HTR-8/SVneo (cell line): ENCODE results near the gene ATP4A.

ENCODE experiments used
- DNase-seq: peaks from one replicate; pipeline ENCODE4 v3.0.0; 2011; ENCODE audit warnings: low spot score, mixed read lengths; ENCODE audit not compliant: insufficient read length
- FAIRE-seq: peaks from 2 replicates; lab custom pipeline; 2011; peaks lifted over from hg19 to GRCh38; lab: Jason Lieb, UNC

The ATP4A gene

DNA sequence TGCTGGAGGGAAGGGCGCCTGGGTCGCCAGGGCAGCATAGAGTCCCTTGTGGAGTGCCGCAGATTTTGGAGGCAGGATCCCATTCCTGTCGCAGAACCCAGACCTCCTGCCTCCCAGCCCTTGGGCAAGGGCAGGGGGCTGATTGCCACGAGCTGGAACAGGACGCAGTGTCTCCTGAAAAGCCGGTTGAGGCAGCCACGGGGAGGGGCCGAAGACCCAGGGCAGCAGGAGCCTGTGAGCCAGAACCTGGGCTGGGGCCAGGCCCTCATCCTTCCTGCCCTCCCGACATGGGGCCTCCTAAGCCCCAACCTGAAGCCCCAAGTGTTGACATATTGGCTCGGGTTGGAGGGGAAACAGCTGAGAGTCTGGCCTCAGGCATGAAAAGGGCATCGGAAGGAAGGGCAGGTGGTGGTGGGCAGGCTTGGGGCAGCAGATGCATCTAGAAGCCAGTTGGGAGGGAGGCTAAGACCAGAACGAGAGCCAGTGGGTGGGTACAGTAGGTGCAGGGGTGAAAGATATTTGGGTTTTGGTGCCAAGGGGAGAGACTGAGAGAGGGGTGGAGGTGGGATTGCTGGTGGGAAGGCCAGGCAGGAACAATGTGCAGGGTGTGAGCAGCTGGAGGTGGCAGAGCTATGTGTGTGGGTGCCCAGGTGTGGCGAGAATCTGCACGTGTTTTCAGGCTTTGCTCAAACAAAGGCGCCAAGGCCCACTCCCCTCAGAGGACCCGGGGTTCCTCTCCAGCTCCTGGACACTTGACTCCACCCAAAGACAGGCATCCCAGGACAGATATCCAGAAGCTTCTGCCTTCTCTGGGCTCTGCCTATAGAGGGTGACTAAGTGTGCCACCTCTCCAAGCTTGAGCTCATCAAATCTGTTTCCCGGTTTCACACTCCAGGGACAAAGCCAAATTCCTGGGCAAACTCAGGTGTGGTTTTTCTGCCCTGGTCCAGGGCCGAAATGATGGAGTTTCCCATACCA is 33.9 kb downstream of the ATP4A start:
- DNase-seq (no peak), FAIRE-seq (no peak)

DNA sequence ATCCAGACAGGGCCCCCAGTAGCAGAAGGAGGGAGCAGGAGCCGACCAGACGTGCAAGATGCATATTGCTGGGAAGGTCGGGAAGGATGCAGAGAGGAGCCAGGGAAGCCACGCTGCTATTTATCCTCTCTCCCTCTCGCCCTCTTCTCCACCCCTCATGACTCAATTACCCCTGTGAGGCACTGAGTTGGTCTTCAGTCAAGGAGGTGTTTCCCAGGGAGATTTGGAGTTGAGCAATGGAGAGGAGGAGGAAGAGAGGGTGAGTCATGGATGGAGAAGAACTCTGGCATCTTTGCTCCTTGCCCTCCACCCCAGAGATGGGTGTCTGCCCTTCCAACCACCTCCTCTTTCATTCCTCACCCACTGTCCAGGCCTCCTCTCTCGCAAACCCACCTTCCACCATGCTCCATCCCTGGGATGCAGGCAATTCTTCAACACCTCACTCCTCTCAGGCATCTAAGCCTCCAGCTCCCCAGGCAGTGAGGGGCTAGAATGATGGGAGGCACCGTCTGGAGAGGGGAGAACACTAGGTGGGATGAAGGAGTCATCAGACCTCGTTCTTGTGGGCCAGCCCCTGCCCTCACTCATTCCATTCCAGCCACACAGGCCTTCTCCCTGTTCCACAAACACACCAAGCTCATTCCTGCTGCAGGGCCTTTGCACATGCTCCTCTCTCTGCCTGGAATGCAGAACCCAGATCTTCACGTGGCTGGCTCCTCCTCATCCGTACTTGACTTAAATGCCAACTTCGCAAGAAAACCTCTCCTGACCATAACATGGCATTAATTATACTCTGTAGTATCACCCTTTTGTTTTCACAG is 35.0 kb downstream of the ATP4A start, which contains the start of gene SBSN:
Gene SBSN (minus strand): TSS at position 94 of the 821 bp plus-strand sequence. CDS start 30 bp downstream, at position 64.
- FAIRE-seq, result no peak
- no peak for DNase-seq

DNA sequence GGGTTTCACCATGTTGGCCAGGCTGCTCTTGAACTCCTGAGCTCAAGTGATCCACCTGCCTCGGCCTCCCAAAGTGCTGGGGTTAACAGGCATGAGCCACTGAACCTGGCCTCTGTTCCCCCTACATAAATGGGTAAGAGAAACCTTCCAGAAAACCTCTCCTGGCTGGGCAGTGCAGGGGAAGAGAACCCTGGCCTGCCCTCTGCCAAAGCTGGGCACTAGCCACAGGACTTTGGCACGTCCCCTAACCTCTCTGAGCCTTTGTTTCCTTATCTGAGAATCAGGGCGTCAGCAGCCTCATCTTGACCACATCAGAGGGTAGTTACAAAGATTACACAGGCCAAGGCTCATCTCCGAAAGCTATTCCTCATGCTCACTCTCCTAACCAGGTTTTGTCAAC is 37.6 kb downstream of the ATP4A start:
- DNase-seq (no peak), FAIRE-seq (no peak)

DNA sequence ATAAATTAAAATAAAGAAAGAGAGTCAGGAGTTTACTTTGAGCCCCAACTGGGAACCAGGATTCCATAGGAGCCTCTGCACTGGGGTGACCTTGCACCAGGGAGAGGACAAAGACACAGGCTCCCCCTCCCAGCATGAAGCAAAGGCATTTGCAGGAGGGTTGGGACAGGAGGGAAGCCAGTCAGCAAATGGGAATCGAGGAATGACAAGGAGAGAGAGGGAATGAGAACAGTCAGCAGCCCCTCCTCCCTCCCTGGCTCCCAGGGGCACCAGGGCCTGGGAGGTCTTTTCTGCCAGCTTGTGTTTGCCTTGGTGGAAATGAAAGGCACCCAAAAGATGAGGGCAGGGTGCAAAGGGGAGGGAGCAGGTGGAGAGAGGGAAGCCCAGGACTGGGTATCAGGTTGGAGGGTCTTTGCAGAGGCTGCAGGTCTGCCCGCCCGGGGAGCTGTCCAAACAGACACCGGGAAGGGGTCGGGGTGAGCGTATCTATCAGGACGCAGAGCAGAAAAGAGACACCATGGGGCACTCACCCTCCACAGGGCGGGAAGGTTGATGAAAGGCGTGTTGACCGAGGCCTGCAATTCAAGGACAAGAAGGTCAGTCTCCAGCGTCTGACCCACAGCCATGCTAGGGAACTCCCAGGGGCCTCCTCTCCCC is 39.1 kb downstream of the ATP4A start:
- FAIRE-seq (no peak), DNase-seq (no peak)

DNA sequence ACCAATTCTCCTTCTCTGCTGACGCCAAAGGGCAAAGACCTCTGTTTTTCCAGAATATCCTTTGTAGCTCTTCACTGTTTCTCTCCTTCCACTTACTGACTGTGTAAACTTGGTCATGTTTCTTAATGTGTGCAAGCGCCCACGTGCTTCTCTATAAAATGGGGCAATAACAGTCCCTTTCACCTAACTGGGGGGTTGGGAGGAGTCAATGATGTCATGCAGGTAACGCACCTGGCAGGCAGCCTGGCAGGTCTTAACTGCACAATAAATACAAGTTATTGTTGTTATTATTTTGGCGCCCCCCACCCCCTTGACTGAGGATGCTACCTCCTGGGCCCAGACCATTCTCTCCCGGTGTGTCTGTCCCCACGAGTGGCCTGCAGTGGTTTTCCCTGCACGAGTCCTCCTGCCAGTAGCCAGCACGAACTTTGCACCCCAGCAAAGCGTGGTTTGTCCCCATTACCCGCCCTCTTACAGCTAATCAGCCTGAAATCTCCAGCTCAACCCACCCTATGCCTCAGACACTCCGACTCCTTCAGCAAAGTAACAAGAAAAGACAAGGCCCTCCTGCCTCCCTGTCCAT is 40.6 kb downstream of the ATP4A start:
- FAIRE-seq, result no peak

DNA sequence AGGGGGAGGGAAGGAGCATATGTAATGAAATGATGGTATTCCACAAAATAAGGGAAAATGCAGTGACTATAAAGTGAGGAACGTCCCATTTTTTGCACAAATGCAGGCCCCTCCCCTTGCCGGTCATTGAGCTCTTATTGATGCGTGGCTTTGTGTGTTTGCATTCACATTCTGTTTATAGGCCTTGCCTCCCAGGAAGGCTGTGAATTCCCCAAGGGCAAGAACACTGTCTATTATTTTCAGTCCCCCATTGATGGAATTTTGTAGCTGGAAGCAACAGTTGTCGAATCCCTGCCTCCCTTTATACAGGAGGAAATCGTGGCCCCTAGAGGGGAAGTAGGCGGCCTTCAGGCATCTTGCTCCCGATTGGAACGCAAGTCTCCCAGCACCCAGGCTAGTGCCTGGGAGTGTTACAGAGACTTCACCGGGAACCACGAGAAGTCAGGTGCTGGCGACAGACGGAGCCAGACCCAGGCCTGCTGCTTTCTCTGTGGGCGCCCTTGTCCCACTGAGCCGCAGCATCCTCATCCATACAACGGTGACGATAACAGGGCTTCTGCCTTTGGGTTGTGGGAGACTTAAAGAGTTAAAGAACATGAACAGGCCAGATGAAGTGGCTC is 42.2 kb downstream of the ATP4A start:
- FAIRE-seq (no peak), DNase-seq (no peak)

More for the DNA sequence above, 40.6 kb downstream of the ATP4A start:
- no peak for DNase-seq

DNA sequence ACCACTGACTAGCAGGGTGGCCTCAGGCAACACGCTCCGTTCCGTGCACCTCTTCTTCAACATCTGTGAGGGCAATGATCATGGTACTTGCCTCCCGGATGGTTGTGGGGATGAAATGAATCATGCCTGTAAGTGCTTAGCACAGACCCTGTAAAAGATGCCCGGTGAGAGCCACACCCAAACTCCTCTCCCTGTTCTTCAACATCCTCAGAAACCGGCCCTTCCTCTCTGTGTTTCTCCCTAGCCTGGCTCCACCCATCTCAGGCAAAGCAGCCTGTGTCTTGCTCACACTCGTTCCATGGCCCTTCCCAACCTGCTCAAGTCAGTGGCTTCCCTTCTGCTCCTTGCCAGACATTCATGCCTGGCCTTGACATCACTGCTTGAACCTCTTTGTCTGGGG is 44.2 kb downstream of the ATP4A start:
- peak; percentile 60 for FAIRE-seq

DNA sequence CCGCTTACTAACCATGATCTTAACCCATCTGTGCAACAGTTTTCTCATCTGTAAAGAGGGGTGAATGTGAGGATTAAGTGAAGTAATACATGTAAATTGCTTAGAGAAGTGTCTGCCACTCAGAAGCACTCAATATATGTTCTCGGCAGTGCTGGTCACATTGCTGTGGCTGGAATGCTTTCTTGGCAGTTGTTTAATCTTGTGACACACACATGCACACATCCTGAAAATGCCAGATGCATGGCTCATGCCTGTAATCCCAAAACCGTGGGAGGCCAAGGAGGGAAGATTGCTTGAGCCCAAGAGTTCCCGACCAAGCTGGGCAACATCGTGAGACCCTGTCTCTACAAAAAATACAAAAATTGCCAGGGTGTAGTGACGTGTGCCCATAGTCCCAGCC is 45.1 kb downstream of the ATP4A start:
- peak; percentile 72 for FAIRE-seq

More for the DNA sequence above, 44.2 kb downstream of the ATP4A start:
- no peak for DNase-seq

DNA sequence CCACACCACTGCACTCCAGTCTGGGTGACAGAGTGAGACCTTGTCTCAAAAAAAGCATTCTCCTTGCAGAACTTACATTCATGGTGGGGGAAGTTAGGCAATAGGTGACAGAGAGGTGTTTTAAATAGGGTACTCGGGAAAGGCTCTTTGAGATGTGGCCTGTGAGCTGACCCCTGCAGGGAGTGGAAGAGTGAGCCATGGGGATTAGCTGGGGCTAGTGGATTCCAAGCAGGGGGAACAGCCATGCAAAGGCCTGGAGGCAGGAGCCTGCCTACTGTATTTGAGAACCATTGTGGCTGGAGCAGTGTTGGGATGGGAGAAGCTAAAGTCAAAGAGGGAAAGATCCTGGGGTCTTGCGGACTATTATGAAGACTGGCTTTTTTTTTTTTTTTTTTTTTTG is 46.1 kb downstream of the ATP4A start:
- DNase-seq (no peak), FAIRE-seq (no peak)

More for the DNA sequence above, 45.1 kb downstream of the ATP4A start:
- DNase-seq, result peak; percentile 57

DNA sequence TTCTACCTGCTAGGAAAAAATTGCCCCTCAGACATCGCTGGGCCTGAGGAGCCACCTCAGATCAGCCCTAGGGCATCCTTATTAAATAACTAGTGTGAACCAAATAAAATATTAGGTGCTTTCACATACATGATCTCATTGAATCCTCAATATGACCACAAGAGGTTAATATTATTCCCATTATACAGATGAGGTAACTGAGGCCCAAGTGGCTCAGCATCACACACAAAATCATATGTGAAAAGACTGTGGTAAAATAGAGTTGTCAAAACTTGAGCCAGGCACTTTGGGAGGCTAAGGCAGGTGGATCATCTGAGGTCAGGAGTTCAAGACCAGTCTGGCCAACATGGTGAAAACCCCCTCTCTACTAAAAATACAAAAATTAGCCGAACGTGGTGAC is 47.1 kb downstream of the ATP4A start:
- no peak for DNase-seq
- no peak for FAIRE-seq

DNA sequence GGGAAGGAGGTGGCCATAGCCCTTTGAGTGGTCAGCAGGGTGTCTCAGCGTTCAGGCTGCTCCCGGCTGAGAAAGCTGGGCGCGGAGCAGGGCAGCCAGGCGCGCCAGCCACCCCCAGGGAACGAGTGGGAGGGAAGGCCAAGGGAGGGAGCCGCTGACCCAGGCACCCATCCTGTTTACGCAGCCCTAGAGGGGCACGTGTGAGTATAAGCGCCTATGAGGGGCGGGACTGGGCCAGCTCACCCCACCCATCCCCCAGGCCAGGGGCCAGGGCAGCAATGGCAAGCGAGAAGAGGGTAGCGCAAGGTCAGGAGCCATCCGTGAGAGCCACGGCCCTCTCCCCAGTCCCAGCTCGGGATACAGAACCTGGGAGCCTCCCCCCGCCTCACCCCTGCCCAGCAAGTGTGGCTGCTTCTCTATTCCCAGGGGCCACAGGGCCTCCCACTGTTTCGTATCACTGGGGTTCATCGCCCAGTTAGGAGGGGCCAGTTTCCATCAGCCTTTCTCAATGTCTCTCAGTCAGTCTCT is 49.1 kb downstream of the ATP4A start:
- FAIRE-seq (no peak), DNase-seq (no peak)

DNA sequence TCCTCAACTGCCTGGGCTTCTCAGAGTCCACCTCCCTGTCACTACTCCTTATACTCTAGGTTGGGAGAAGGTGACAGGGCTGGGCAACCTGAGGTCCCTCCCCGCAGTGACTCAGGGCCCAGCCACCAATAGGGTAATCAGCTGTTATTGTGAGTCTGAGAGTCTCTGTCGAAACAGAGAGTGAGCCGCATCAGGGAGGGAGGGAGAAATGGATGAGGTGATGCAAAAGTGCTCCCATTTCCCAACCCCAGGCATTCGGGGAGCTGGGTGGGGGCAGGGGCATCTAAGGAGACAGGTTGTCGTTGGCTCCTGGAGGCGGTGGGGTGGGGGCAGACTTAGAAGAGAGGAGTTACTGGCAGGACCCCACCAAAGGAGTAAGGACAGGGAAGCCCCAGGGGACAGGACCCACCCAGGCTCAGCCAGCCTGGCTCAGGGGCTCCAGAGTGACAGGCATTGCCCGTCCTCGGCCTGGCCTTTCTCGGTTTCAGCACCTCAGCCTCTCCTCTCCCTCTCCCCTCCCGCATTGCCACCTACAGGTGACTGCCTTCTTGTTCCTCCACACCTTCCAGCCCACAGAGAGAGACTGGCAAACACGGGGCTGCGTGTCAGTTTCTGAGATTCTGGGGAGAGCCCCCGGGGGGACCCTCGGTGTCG is 49.7 kb downstream of the ATP4A start, which contains the start of gene DMKN:
Gene DMKN (minus strand): TSS at position 22 of the 654 bp plus-strand sequence. CDS start 174 bp downstream, outside the sequence.
- DNase-seq (no peak), FAIRE-seq (no peak)

DNA sequence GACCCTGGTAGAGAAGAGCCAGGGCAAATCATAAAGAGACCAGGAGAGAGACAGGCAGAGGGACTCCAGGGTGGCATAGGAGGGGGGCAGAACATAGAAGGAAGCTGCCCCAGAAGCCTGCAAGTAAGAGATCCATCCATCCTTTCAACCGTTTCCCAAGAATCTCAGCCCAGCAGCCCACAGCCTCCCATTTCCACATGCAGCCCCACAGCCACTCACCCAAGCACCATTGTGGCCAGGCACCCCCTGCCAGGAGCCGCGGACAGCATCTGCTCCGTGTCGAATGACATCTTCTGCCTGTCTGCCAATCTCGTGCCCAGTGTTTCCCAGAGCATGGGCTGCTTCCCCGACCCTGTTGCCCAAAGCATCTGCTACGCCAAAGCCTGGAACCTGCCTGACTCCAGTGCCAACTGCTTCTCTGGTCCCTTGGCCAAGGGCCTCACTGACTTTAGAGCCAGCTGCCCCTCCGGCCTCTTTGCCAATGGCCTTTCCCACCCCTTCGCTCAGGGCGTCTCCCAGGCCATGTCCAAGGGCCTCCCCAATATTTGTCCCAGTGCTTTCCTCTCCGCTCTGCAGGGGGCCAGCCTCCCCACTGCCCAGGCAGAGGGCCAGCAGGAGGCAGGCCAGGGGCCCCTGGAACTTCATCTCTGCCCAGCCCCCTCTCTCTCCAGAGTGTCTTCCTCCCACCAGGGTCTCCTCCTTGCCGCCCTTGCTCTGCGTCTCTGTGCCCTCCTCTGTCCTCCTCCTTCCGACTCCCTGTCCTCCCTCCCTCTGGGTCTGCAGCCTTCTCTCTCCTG is 50.4 kb downstream of the ATP4A start:
- DNase-seq (no peak), FAIRE-seq (no peak)

DNA sequence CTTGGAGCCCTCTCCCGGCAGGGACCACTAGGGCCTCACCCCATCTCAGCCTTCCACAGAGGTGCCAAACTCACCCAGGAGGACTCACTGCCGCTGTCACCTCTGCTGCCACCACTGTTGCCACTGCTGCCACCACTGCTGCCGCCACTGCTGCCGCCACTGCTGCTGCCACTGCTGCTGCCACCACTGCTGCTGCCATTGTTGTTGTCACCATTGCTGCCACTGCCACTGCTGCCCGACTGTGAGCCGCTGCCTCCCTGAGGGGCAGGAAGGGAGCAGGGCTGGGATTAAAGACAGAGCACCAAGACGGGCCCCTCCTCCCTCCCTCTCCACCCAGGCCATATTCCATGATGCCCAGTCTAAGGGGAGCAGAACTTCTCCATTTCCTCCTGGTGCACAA is 52.1 kb downstream of the ATP4A start:
- no peak for FAIRE-seq
- no peak for DNase-seq

DNA sequence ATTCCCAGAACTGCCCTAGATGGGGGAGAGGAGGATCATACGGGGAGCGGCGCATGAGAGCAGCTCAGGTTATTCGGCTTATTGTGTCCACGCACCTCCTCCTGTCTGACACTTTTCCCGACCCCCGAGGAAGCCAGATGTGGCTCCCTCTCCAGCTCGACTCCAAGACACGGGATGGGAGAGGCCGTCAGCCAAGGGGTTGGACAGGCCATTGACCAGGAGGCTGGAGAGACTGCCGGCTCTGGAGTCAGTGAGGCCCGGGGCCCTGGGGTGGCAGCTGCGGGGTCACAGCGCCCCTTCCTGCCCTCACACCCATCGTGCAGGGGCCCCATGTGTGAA is 52.9 kb downstream of the ATP4A start:
- DNase-seq (no peak), FAIRE-seq (no peak)

DNA sequence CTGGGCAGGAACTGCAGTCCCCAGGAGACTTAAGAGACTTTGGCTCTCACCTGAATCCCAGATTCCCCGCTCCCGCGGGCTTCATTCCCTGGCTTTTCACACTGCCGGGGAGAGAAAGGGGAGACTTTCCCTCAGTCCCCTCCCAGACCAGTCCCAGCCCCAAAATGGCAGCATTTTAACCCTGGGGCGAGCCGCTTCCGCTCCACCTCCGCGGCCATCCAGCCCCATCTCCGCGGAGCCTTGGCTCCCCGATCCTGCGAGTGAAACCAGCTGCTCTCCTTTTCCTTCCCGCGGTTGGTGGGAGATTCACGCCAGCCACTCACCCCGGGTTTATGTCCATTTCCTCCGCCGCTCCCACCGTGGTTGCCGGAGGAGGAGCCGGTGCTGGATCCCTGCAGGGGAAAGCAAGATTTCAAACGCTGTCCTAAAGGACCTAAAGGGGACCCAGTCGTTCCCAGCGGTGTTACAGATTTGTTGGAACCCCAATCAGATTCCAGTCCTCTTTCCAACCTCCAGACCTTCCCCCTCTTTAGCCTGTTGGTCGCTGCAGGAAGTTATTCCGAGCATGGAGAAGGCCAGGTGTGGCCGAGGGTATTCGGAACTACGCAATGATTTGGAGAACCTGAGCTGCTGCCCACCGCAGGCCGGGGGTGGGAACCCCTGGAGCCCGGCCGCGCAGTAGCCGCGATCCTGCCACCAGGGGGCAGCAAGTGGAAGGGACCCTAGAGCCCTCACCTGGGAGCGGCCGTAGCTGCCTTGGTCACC is 53.4 kb downstream of the ATP4A start:
- peak; percentile 90 for DNase-seq

DNA sequence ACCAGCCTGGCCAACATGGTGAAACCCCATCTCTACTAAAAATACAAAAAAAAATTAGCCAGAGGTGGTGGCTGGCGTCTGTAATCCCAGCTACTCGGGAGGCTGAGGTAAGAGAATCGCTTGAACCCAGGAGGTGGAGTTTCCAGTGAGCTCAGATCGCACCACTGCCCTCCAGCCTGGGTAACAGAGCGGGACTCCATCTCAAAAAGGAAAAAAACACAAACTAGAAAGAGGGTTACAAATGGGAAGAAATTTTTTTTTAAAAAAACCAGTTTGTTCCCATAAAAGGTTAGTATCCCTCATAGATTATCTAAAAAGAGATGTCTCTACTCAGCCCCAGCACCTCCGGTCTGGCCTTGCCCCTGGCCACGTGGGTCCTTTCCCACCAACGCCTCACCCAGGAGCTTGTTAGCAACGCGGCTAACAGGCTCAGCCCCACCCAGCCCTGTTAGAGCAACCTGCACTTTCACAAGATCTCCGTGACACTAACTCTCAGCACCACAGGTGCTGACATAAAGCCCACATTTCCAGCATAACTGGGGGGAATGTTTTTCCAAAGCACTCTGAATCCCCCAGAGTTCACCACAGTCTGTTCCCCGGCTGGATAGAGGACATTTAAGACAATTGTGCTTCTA is 54.3 kb downstream of the ATP4A start:
- no peak for FAIRE-seq
- DNase-seq, result no peak

More for the DNA sequence above, 53.4 kb downstream of the ATP4A start:
- FAIRE-seq, result peak; percentile 76
